Stomach (tissue), 4 donors: ENCODE data around the gene ZNF414.

ENCODE experiments used
- EP300 ChIP-seq: sonication (generic); formaldehyde crosslinking; IDR thresholded peaks from one replicate; pipeline ENCODE4 v1.6.1; 2017; ENCODE audit warnings: antibody characterized with exemption
- POLR2A ChIP-seq, 4 donors: fragments of 450-650 bp; IDR thresholded peaks; one replicate each; pipeline ENCODE4 v1.6.1; 2016; ENCODE audit warnings: antibody characterized with exemption in 4 of 4, control low read depth in 2 of 4, mild to moderate bottlenecking in 1 of 4, moderate library complexity in 1 of 4
- POLR2AphosphoS5 ChIP-seq, 3 donors: sonication (generic); formaldehyde crosslinking; IDR thresholded peaks; one replicate each; pipeline ENCODE4 v1.6.1; 2016; ENCODE audit warnings: antibody characterized with exemption in 3 of 3
- TF ChIP-seq, protein P1 (sequence below), 7 experiments: fragments of 450-650 bp in 4 of 7; fragments of 200-600 bp in 3 of 7; sonication (generic) in 3 of 7; IDR thresholded peaks; one replicate each; pipeline ENCODE4 v1.5.1; 2016 to 2019; ENCODE audit warnings: antibody characterized with exemption in 7 of 7, control low read depth in 2 of 7, mild to moderate bottlenecking in 1 of 7

DNA sequence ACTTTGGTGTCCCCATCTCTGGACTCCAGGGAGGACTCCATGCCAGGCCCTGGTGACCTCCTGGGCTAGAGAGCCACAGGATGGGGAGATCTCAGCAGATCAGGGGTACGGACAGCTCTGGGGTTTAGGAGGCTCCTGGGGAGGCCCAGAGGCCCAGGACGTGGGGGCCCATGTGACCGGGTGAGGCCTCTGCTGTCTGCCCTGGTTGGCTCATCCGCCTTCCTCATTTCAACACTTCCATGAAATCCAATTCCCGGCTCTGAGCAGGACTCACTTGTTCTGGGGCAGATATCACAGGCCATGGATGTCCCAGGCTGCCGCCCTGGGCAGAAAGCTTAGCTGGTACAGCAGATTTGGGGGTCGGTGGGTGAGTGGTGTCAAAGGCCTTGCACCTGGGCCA lies 10.5 kb downstream of the ZNF414 start:
- TF ChIP-seq EP300 (no peak), POLR2A (IDR thresholded peaks at IDR 0.05) (no peak), POLR2AphosphoS5 (IDR thresholded peaks at IDR 0.05) (no peak)
- TF ChIP-seq, protein P1, sequence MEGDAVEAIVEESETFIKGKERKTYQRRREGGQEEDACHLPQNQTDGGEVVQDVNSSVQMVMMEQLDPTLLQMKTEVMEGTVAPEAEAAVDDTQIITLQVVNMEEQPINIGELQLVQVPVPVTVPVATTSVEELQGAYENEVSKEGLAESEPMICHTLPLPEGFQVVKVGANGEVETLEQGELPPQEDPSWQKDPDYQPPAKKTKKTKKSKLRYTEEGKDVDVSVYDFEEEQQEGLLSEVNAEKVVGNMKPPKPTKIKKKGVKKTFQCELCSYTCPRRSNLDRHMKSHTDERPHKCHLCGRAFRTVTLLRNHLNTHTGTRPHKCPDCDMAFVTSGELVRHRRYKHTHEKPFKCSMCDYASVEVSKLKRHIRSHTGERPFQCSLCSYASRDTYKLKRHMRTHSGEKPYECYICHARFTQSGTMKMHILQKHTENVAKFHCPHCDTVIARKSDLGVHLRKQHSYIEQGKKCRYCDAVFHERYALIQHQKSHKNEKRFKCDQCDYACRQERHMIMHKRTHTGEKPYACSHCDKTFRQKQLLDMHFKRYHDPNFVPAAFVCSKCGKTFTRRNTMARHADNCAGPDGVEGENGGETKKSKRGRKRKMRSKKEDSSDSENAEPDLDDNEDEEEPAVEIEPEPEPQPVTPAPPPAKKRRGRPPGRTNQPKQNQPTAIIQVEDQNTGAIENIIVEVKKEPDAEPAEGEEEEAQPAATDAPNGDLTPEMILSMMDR (IDR thresholded peaks at IDR 0.05): no peak
